Erythroblast (primary cell): ENCODE results near the gene FXYD7.

ENCODE experiments used
- DNase-seq, 2 experiments: peaks; one replicate each; lab custom pipeline; 2025; lab: John Stamatoyannopoulos, UW
- GATA1 ChIP-seq: IDR thresholded peaks from 2 replicates; pipeline ENCODE4 v1.6.1; 2011; ENCODE audit warnings: low read depth, mild to moderate bottlenecking, control low read depth, low read length, moderate library complexity
- POLR2A ChIP-seq: IDR thresholded peaks from 2 replicates; pipeline ENCODE4 v1.6.1; 2011; ENCODE audit warnings: mild to moderate bottlenecking, low read length

The FXYD7 gene

DNA sequence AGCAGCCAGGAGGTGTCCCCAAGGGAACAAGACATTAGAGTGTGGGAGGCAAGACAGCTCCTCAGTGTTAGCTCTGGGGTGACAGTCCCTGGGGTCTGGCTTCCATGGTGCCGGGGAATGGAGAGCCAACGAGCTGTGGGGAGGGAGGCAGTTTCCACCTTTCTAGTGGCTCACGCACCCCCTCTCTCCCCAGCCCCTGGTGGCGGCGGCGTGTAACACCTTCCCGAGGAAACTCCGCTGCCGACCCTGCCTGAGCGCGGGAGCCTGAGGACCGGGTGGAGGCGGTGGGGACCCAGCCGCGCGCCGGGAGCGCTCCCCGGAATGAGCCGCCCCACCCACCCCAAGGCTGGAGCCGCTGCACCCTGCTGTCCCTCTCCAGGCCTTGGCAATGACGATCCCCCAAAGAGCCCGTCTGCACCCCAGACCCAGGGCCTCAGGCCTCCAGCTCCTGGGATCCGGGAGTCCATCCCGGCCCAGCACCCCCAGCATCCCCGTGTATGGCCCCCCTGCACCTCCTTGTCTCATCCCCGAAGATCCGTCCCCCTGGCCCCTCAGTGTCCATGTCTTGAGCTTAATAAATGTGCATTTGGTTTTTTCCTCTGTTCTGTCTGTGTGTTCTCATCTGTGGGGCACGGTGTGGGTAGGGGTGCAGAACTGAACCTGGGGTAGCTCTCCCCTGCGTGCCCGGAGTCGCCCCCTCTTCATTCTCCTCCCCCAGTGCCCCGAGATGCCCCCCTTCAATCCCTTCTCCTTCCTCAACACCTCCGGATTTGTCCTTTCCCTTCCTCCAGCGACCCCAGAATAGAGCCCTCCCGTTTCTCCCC, 10.9 kb downstream of the FXYD7 start:
- TF ChIP-seq POLR2A (no peak), GATA1 (no peak)
- DNase-seq = peak in 1 of 2 experiments; percentile 39

DNA sequence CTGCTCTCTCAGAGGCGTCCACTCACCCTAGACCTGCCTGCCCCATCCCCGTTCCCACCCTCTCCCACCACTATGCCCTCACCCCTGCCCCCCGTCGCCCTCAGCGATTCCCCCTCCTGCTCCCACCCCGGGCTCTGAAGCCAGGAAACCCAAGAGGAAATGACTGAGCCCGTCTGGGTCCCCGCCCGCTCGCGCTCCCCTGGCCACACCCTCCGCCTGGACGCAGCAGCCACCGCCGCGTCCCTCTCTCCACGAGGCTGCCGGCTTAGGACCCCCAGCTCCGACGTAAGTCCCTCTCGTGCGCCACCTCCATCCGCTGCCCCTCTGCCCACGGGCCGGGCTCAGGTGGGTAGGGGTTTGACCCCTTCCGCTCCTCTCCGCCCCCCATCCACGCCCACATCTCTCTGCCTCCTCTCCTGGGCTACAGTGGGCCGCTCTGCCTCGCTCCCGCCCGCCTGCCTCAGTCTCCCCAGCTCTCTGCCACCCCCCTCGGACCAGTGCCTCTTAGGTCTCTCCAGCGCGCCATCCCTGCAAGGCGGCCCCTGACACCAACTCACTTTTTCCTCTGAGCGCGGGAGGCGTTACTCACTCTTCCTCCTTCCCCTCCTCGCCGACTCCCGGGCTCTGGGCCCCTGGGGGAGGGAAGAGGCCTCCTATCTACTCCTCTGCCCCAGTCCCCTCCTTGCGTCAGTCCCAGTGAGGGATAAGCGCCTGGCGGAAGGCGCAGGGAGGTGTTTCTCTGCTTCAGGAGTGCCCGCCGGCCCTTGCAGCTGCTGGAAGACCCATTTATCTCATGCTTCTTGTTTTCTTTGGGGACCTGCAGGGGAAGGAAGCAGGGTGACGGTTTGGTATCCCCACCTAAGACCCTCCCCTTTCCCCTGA, 11.7 kb downstream of the FXYD7 start, which contains the start of gene FXYD5:
FXYD5 (plus strand) TSS at position 211 of the 882 bp plus-strand sequence. CDS start 816 bp downstream, outside the sequence.
- peak in 1 of 2 experiments; percentile 49 for DNase-seq
- TF ChIP-seq GATA1 (no peak), POLR2A (peak; percentile 69)

DNA sequence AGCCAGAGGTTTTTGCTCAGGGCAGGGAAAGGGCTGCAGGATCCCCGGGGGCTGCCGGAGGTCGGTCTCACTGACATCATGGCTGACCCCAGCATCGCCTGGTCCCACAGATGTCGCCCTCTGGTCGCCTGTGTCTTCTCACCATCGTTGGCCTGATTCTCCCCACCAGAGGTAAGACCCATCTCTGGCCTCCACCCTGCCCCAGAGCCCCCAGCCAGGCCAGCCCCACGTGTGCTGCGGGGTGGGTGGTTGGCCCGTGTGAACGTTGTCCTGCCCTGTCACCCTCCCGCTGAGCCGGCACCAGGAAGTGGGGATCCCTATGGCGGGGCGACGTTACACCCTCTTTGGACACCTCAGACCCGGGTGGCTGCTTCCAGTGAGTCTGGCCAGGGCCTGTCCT, 12.4 kb downstream of the FXYD7 start:
- no peak for DNase-seq
- TF ChIP-seq GATA1 (no peak), POLR2A (peak; percentile 0)

DNA sequence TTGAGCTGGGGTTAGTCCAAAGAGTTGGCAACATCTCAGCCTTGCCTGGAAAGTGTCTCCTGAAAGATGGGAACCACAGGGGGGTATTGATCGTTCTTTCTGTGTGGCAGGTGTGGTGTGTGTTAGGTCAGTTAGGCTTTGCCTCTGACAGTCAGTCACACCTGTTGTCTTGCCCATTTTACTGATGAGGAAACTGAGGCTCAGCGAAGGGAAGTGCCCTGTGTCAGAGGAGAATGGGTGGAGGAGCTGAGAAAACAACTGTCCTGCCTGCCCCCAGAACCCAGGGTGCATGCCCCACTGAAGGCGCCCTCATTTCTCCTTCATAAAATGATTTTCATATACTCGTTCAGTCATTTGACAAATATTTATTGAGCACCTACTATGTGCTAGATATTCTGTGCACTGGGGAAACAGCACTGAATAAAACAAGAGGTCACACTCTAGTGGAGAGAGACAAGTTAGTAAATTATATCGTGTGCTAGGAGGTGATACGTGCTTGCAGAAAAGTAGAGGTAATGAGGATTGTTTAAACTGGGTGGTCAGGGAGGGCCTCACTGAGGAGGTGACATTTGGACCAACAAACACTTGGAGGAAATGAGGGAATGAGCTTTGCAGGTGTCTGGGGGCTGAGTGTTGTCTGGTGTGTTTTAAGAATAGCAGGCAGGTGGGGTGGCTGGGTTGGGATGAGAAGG, 13.1 kb downstream of the FXYD7 start:
- no peak for DNase-seq
- TF ChIP-seq GATA1 (no peak), POLR2A (no peak)

DNA sequence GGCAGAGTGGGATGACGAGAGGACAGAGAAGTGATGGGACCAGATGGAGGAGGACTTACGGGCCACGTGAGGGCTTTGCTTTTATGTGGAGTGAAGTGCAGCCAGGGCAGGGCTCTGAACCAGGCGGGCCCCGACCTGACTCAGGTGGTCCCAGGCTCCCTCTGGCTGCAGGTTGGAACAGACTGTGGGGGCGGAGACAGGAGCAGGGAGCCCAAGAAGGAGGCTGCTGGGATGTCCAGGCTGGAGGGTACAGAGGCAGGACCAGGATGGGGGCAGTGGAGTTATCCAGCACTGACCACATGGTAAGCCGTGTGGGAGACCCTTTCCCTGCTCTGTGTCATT, 13.6 kb downstream of the FXYD7 start:
- no peak for TF ChIP-seq POLR2A
- TF ChIP-seq GATA1 = no peak
- no peak for DNase-seq

DNA sequence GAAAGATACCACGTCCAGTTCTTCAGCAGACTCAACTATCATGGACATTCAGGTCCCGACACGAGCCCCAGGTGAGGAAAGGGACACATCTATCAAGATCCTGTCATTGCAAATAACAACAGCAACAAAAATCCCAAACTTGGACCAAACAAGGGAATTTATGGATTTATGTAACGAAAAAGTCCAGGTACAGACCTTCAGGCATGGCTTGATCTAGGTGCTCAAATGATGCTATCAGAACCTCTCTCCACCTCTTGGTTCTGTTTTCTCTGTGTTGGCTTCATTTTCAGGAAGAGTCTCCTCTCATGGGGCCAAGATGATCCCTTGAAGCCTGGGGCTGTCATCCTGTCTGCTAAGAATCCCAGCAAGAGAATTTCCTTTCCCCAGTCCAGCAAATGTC, 14.4 kb downstream of the FXYD7 start:
- no peak for TF ChIP-seq GATA1
- TF ChIP-seq POLR2A = no peak
- no peak for DNase-seq

DNA sequence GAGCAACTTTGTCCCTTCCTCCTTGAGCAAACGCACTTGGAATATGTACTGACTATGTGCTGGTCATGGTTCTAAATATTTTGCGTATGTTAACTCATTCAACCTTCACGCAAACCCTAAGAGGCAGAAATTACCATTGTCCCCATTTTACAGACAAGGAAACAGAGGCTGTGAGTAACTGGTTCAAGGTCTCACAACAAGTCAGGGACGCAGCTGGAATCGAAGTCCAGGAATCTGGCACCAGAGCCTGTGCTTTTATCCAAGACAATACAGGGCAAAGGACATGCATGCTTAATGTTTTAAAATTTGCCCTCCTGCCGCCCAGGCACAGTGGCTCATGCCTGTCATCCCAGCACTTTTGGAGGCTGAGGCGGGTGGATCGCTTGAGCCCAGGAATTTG, 16.6 kb downstream of the FXYD7 start:
- DNase-seq = no peak
- TF ChIP-seq POLR2A = no peak
- no peak for TF ChIP-seq GATA1

DNA sequence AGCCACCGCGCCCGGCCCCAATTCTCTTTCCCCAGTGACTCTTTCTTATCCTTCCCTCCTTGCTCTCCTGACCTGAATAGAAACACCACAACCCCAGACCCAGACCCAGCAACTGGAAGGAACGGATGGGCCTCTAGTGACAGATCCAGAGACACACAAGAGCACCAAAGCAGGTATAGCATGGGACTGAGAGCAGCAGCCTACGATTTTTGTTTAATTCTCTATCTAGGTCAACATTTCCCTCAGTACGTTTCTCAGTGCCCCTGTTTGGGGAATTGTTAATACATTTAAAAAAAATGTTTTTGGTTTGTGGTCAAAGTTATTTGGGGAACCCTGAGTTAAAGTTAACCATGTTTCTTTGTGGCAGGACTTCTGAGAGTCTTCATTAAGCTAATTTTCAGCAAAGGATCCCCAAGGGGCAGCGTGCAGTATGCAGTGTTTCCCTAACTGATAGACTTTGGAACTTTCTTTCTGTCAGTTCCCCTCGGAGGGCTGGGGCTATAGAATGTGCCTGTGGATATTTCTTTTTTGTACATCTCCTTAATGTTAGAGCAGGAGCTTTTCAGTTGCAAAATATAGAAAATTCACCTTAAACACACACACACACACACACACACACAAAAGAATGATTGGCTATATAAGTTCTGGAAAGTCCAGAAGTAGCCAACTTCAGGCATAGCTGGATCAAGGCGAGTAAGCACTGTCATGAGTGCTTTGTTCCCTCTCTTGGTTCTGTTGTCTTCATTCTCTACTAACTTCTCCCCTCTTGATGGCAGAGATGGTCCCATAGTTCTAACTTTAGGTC, 17.8 kb downstream of the FXYD7 start:
- DNase-seq = no peak
- TF ChIP-seq GATA1 = no peak
- TF ChIP-seq POLR2A = no peak

DNA sequence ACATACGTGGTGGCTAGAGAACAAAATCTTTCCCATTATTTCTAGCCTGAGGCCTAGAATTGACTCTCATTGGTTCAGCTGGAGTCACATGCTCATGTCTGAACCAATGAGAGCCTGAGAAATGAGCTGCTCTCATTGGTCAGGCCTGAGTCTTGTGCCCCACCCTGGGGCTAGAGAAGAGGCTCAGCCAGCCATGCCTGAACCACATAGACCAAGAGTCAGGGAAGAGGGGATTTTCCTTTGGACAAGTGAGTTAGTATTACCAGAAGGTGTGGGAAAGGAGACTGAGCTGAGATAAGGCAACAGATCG, 18.3 kb downstream of the FXYD7 start:
- DNase-seq = no peak
- TF ChIP-seq GATA1 (no peak), POLR2A (no peak)

DNA sequence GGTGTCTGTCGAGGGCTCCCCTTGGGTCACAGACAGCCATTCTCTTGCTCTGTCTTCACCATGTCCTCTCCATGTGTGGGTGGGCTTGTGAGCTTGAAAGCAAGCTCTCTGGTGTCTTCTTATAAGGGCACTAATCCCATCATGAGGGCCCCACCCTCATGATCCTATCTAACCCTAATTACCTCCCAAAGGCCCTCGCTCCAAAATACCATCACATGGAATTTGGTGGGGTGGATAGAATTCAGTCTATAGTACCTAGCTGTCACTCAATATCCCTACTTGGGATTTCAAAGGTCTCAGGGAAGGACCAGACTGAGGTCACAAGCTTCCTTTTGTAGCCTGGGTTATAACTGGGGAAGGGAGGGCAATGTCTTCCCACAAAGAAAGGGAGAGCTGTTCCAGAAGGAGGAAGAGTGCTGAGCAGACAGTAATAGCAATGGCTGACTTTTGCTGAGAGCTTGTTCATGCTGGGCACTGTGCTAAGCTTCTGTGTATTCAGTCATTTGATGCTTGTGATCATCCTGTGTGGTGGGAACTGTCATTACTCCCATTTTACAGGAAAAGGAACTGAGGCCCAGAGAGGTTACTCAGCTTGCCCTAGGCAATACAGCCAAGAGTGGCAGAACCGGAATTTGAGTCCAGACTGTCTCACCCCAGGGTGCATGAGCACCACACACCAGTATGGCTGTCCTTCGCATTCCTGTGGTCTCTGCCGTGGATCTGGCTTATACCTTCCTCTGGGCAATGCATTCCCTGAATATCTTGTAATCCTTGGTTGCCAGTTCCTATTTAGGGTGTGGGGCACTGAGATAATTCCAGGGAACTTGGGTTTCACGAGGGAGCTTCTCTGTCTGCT, 19.6 kb downstream of the FXYD7 start:
- no peak for DNase-seq

DNA sequence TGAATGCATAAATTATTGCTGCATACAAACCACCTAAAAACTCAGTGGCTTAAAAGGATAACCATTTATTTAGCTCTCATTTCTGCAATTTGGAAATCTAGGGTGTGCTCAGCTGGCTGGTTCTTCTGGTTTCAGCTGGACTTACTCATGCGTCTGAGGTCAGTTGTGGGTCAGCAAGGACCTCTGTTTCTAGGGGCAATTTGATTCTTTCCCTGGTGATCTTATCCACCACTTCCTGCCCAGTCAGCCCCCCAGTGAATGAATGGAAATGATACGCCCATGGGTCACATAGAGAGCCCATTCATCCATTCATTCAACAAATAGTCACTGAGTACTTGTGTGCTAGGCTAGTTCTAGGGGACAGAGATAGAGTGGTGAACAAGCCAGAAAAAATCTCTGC, 21.4 kb downstream of the FXYD7 start:
- DNase-seq = no peak

More for the DNA sequence above, 19.6 kb downstream of the FXYD7 start:
- TF ChIP-seq GATA1 (no peak), POLR2A (no peak)

More for the DNA sequence above, 21.4 kb downstream of the FXYD7 start:
- TF ChIP-seq POLR2A (no peak), GATA1 (no peak)
